ENCODE results near the gene DKK3.
"Not testable (repeated sequence)": the region's sequence is repeated elsewhere in the genome, so short reads cannot be mapped to it uniquely, and the experiment has no call there.

DKK3 gene

DNA sequence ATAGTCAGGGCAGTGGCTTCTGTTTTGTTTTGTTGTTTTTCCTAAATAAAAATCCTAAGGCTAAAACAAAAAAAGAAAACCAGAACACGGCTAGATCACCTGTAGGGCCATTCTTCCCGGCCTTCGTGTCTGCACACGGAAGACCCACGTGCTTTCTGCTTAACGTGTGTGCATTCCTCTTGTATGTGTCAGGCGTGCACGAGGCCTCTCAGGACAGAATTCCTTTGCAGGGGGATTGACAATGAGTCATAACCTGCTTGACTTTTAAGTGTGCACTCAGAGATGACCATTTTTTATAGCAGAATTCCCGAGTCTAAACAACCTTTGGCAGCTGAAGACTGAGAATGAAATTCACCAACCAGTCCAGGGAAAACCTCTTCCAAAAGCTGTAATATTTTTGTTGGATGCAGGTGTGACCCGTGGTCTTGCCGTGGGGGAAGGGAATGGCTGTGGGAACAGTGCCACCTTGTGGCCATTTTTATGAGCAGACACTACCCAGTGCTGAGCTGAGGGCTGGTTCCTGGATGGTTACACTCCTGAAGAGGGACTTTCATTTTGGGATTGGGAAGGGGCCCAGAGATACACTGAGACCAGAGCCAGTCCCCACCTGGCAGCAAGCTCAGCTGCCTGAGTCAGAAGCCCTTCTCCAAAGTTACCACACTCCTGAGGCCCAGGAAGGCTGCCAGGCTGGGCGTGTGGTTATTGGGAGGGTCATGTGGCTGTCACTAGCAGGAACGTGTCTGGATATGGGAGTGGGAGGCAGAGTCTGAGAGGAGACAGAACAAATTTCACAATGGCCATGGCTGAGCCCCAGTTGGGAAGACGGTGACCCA, 35.7 kb upstream of the DKK3 start:
- Mint-ChIP-seq H3K27ac (no peak overlapping the region), H3K27me3 (peaks cover 28% of the 10 kb centered on the region), H3K9me3 (peaks cover 4% of the 10 kb centered on the region), H3K4me3 (no peak overlapping the region), H3K36me3 (no peaks in the 10 kb centered on the region), H3K4me1 (no peaks in the 10 kb centered on the region)
- peak; percentile 79 for ATAC-seq

DNA sequence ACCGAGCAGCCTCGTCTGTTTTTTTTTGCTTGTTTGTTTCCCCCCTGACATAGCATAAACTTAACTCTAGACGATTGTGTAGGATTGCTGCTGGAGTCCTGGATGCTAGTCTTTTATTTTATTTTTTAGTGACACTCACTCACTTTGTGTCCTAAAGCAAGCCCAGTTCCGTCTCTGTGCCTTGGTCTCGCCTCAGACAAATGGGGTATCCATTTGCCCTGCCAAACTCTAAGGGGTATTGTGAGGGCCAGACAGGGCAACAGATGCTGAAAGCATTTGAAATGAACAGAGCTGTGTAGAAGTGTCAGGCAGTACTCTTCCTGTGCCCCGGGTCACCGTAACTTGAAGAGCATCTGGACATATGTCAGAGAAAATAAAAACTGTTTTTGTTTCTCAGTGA, 34.8 kb upstream of the DKK3 start:
- Mint-ChIP-seq H3K9me3 (peaks cover 4% of the 10 kb centered on the region), H3K36me3 (no peaks in the 10 kb centered on the region), H3K27ac (no peak overlapping the region), H3K4me1 (no peaks in the 10 kb centered on the region), H3K27me3 (peaks cover 28% of the 10 kb centered on the region), H3K4me3 (no peak overlapping the region)
- ATAC-seq: no peak

DNA sequence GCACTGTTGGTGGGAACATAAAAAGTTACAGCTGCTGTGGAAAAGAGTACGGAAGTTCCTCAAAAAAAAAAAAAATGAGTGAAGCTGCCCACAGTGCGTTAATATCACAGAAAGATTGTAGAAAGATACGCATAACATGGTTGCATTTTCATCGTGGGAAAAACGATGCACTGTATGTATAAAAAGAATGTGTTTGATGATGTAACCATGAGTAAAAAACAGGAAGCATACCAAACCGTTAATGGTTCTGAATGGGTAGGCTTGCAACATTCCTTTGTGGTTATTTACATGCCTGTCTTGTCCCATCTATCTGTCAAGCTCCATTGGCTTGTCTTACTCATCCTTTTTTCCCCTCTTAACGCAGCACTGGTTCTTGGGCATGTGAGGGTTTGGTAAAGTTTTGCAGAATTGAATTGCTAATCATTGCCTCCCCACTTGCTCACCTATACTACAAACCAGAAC, 33.8 kb upstream of the DKK3 start:
- no peak for ATAC-seq
- Mint-ChIP-seq H3K9me3 (peaks cover 4% of the 10 kb centered on the region), H3K27ac (no peak overlapping the region), H3K27me3 (peaks cover 22% of the 10 kb centered on the region), H3K4me1 (no peaks in the 10 kb centered on the region), H3K4me3 (no peak overlapping the region), H3K36me3 (no peaks in the 10 kb centered on the region)

DNA sequence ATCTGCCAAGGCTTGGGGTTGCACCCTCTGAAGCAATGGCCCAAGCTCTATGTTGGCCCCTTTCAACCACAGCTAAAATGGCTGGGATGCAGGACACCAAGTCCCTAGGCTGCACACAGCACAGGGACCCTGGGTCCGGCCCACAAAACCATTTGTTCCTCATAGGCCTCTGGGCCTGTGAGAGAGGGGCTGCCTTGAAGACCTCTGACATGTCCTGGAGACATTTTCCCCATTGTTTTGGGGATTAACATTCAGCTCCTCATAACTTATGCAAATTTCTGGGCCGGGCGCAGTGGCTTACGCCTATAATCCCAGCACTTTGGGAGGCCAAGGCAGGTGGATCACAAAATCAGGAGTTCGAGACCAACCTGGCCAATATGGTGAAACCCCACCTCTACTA, 32.3 kb upstream of the DKK3 start:
- not testable (repeated sequence) for H3K4me1 Mint-ChIP-seq, ATAC-seq, H3K4me3 Mint-ChIP-seq, H3K9me3 Mint-ChIP-seq, H3K36me3 Mint-ChIP-seq, H3K27ac Mint-ChIP-seq
- peaks cover 16% of the 10 kb centered on the region for H3K27me3 Mint-ChIP-seq

DNA sequence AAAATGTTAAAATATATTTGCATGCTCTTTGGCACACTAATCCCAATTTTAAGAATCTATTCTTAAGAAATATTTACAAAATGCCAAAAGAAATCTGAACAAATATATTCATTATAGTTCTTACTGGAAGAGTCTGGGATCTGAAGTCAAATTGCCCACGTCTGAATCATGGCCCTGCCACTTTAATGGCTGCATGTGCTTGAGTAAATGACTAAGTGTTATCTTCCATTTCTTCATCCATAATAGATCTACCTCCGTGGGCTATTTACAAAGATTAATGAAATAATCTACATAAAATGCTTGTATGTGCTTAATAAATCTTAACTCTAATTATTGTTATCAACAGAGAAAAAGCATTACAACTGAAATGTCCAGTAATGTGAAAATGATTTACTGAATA, 24.5 kb upstream of the DKK3 start:
- Mint-ChIP-seq H3K9me3 (no peaks in the 10 kb centered on the region), H3K27ac (no peak overlapping the region), H3K36me3 (no peaks in the 10 kb centered on the region), H3K4me1 (no peaks in the 10 kb centered on the region), H3K4me3 (no peak overlapping the region), H3K27me3 (peaks cover 52% of the 10 kb centered on the region)
- no peak for ATAC-seq

DNA sequence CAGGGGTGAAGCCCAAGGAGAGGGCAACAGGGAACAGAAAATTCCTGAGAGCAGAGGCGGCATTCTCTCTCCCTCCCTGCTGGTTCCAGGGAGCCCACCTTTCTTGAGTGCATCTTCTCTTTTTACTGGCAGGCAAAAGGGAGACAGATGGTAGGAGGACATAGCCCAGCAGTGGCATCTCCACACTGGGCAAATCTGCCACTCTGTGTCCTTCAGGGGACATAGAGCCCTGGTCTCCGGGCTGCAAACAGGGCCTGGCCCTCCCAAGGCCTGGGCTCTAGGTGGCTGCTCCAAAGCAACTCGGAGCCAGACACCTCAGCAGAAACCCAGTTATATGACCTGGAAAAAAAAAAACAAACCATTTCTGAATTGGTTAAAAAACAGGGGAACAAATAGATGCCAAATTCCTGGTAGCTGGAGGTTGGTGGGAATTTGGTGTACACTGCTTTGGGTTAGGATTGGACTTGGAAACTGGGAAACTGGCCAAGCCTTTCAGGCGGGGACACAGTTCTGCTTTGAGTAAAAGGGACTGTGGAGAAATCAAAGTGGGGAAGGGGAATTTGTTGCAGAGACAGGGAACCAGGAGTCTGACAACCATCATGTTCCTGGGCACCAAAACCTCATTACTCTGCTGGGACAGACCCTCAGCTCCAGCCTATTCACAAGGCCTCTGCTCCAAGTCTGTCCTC, 23.6 kb upstream of the DKK3 start:
- H3K4me3 Mint-ChIP-seq: no peak overlapping the region
- no peaks in the 10 kb centered on the region for H3K36me3 Mint-ChIP-seq
- H3K27me3 Mint-ChIP-seq: peaks cover 52% of the 10 kb centered on the region
- H3K27ac Mint-ChIP-seq: no peak overlapping the region
- no peaks in the 10 kb centered on the region for H3K9me3 Mint-ChIP-seq
- ATAC-seq: no peak
- H3K4me1 Mint-ChIP-seq: no peaks in the 10 kb centered on the region

DNA sequence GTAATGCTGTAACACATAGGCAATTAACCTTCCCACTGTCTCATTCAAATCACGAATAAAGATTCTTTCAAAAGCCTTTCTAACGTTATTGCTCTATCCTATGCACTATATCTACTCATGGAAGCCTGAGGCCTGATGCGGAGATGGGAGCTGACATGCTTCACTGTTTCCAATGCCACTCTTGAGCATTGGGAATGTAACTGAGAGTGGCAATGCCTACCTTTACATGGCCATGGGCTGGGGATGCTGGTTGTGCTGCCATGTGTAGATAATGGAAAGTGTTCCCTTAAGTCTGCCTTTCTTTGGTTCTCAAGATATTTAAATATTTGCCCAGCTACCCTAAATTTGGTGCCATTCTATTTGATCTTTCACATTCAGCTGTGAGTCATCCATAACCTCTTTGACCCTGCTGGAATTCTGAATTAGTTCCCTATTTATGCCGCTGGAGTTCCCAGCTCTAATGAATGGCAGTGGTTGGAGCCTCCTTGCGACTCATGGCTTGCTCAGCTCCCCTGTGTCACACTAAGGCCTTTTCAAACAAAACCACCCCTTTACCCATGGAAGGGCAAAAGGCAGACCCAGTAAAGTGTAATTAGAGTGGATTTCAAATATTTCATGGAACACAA, 21.4 kb upstream of the DKK3 start:
- ATAC-seq: no peak
- Mint-ChIP-seq H3K4me1 (no peaks in the 10 kb centered on the region), H3K36me3 (no peaks in the 10 kb centered on the region), H3K4me3 (no peak overlapping the region), H3K27ac (no peak overlapping the region), H3K27me3 (peaks cover 41% of the 10 kb centered on the region), H3K9me3 (no peaks in the 10 kb centered on the region)

DNA sequence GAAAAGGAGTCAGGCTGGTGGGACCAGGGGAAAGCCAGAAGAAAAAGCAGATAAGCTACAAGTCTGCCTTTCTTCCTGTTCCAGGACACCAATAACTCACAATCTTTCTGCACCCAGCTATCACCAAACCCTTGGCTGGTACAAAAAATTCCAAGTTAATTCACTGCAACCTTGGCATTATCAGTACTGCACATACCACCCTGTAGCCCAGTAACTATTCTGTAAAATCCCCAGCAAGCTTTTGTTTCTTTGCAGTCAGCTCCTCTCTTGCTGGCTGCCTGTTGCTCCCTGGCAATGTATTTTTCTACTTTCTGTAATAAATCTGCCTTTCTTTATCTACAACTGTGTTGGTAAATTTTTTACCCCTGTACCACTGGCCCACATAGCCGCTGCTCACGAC, 20.7 kb upstream of the DKK3 start:
- no peaks in the 10 kb centered on the region for H3K36me3 Mint-ChIP-seq
- no peaks in the 10 kb centered on the region for H3K4me1 Mint-ChIP-seq
- no peak for ATAC-seq
- H3K27me3 Mint-ChIP-seq: peaks cover 34% of the 10 kb centered on the region
- H3K9me3 Mint-ChIP-seq: peaks cover 6% of the 10 kb centered on the region
- no peak overlapping the region for H3K27ac Mint-ChIP-seq
- H3K4me3 Mint-ChIP-seq: no peak overlapping the region

DNA sequence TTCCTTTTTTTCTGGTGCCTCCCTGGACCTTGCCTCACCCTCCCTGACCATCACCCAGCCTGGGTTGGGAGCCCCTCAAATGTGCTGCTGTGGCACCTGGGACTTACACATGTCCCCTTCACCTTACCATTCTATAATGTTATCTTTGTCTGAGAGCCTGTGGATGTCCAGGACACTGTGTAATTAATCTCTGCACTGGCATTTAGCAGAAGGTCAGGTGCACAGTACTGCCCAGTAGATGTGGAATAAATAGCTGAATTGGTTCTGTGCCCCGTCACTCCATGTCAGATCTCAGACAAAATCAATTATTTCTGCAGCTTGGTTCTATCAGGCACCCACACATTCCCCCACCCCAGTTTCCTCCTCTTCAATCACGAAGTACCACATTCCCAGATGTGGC, 19.9 kb upstream of the DKK3 start:
- Mint-ChIP-seq H3K27me3 (peaks cover 25% of the 10 kb centered on the region), H3K27ac (no peak overlapping the region), H3K4me1 (no peaks in the 10 kb centered on the region), H3K36me3 (no peaks in the 10 kb centered on the region), H3K4me3 (no peak overlapping the region), H3K9me3 (peaks cover 9% of the 10 kb centered on the region)
- no peak for ATAC-seq

DNA sequence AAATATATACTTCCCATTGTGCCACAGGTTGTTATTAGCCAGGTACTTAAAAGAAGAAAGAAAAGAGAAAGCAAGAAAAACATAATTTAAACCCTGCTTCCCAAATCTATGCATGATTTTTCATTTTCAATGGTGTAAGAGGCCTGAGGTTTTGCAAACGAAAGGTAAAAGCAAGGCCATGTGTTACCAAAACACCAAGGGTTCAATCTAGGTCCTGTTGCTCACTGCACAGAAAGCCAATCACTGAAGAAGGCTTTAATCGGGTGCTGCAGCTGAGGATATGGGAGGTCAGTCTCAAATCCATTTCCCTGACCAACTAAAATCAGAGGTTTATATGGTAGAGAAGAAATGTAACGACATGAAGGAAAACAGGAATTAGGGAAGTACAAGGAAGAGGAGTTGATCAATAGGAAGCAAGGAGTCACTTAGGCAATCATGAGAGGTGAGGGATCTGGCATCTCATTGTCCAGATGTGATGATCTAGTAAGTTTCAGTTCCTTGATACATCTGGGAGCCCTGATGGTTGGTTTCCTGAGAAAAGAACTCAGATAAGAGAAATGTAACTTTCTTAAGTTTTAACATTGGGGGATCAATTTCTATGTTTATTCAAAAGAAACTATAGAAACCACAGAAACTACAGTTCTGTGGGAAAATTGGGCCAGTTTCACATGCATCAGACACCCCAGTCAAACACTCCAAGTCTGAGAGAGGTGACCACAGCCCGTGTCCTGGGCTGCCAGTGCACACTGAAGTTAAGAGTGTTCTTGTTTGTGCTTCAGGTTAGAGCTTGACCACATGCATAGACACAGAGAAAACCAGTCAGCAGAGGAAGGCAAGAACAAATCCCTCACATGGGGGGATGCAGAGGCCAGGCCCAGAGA, 18.1 kb upstream of the DKK3 start:
- H3K27me3 Mint-ChIP-seq: peaks cover 33% of the 10 kb centered on the region
- H3K27ac Mint-ChIP-seq: no peak overlapping the region
- no peaks in the 10 kb centered on the region for H3K36me3 Mint-ChIP-seq
- no peak overlapping the region for H3K4me3 Mint-ChIP-seq
- no peak for ATAC-seq
- H3K9me3 Mint-ChIP-seq: peaks cover 13% of the 10 kb centered on the region
- H3K4me1 Mint-ChIP-seq: no peaks in the 10 kb centered on the region

DNA sequence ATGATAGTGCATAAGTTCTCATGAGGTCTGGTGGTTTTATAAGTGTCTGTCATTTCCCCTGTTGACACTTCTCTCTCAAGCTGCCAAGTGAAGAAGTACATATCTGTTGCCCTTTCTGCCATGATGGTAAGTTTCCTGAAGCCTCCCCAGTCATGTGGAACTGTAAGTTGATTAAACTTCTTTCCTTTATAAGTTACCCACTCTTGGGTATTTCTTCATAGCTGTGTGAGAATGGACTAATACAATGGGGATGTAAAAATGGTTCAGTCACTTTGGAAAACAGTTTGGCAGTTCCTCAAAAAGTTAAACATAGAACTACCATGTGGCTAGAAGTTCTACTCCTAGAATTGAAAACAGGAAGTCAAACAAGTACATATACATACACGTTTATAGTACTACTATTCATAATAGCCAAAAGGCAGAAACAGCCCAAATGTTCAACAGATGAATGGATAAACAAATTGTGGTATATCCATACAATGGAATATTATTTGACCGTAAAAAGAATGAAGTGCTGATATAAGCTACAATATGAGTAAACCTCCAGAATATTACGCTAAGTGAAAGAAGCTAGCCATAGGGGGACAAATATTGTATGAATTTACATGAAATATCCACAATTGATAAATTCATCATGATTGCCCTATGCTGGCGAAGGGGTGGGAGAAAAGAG, 16.0 kb upstream of the DKK3 start:
- no peak overlapping the region for H3K4me3 Mint-ChIP-seq
- no peaks in the 10 kb centered on the region for H3K36me3 Mint-ChIP-seq
- no peak for ATAC-seq
- no peaks in the 10 kb centered on the region for H3K4me1 Mint-ChIP-seq
- peaks cover 13% of the 10 kb centered on the region for H3K9me3 Mint-ChIP-seq
- peaks cover 17% of the 10 kb centered on the region for H3K27me3 Mint-ChIP-seq
- no peak overlapping the region for H3K27ac Mint-ChIP-seq

DNA sequence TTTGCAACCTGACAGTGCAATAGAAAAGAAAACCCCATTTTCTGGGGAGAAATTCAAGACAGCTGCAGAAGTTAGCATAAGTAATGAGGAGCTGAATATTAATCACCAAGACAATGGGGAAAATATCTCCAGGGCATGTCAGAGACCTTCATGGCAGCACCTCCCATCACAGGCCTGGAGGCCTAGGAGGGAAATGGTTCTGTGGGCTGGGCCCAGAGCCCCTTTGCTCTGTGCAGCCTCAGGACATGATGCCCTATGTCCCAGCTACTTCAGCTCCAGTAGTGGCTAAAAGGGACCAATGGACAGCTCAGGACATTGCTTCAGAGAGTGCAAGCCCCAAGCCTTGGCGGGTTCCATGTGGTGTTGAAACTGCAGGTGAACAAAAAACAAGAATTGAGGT, 14.6 kb upstream of the DKK3 start:
- peaks cover 13% of the 10 kb centered on the region for H3K9me3 Mint-ChIP-seq
- no peak overlapping the region for H3K27ac Mint-ChIP-seq
- H3K36me3 Mint-ChIP-seq: no peaks in the 10 kb centered on the region
- H3K4me3 Mint-ChIP-seq: no peak overlapping the region
- no peaks in the 10 kb centered on the region for H3K4me1 Mint-ChIP-seq
- peaks cover 17% of the 10 kb centered on the region for H3K27me3 Mint-ChIP-seq
- no peak for ATAC-seq

DNA sequence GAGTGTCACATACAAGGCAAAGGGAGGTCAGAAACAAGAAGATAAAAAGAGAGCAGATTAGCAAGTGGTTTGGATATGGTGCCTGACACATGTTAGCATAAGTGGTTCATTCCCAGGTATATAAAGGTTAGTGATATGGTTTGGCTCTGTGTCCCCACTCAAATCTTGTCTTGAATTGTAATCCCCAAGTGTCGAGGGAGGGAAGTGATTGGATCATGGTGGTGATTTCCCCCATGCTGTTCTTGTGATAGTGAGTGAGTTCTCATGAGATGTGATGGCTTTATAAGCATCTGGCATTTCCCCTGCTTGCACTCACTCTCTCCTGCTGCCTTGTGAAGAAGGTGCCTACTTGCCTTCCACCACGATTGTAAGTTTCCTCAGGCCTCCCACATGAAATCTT, 12.1 kb upstream of the DKK3 start:
- Mint-ChIP-seq H3K4me1 (no peaks in the 10 kb centered on the region), H3K27me3 (peaks cover 19% of the 10 kb centered on the region), H3K4me3 (no peak overlapping the region), H3K27ac (no peak overlapping the region), H3K9me3 (peaks cover 13% of the 10 kb centered on the region), H3K36me3 (no peaks in the 10 kb centered on the region)
- ATAC-seq: no peak

DNA sequence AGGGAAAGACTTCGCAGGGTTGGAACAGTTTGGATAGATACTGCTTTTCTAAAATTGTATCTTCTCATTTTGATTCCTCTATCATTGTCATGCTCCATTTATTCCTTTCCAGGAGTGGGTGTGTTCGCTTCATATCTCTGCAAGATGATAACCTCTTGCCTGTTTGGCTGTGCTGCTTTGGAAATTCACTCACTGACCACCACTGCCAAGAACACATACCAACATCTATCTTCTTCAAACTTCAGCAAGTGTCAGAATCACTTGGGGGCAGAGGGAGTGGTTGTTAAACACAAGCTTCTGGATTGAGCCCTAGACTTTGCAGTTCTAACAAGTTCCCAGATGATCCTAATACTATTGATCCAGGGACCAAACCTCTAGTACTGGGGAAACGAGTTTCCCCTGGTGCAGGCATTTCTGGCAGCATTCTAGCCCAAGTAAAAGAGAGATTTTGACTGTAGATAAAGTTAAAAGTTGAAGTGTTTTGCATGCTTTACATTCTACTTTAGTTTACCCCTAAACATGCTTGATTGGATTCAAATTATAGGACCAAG, 11.5 kb upstream of the DKK3 start:
- Mint-ChIP-seq H3K27me3 (peaks cover 25% of the 10 kb centered on the region), H3K27ac (no peak overlapping the region), H3K4me1 (no peaks in the 10 kb centered on the region), H3K9me3 (peaks cover 13% of the 10 kb centered on the region), H3K4me3 (no peak overlapping the region), H3K36me3 (no peaks in the 10 kb centered on the region)
- no peak for ATAC-seq
